ENCODE data around the gene CFDP1.

The CFDP1 gene

DNA sequence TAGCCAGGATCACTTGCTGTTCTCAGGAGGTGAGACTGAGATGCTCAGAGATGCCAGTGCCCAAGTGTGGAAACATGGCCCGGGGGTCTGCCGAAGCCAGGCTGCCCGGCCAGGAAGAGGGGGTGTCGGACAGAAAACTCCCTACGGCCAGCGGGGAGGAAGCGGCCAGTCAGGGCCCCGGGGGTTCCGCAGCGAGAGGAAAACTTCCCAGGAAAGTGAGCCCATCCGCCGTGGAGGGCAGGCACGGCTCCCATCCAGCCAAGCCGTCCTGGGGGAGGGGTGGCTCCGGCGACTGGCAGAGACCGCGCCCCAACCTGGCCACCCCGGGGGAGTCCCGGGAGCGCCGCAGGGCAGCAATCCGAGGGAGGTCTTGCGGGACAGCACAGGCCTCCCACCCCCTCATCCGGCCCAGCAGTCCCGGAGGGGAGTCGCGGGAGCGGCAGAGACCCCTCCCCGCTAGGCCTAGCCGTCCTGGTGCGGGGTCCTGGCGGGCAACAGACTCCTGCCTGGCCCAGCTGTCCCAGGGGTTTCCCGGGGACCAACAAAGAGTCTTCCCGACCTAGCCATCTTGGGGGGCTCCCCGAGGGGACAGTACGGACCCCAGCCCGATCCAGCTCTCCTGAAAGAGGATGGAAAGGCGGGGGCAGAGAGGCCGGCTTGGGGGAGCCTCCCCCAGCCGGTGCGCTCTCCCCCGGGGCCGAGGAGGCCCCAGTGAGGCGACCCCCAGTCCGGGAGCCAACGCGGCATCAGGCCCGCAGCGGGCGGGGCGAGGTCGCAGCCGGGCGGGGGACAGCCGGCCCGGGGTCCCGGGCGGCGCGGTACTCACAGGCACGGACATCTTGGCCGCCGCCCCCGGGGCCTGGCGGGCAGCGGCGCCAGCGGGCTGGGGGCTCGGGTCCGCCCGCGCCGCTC is 168.0 kb downstream of the CFDP1 start:
- no peak for DNase-seq (ENCODE audit: low read depth)

DNA sequence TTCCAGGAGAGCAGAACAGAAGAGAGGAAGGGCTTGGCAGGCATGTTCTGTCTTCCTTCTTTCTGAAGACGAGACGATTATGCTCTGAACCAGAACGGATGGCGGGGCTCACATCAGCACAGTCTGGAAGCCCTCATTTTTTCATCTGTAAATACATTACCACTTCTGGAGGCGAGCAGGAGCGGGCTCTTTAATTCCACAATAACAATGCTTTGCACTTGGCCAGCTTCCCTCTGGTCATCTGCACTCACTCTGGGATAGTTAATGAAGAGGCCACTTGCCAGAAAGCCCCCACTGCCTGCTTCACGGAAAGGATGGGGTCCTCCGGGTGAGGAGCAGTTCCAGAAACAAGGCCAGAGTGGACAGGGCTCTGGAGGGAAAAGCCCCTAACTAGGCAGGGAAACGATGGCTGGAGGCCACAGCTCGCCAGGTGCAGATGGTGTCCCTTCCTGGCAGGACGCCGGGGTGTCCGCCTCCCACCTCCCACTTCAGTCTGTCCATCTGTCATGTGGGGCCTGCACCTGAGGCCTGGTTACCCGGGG is 168.8 kb downstream of the CFDP1 start:
- DNase-seq (ENCODE audit: low read depth), result no peak

DNA sequence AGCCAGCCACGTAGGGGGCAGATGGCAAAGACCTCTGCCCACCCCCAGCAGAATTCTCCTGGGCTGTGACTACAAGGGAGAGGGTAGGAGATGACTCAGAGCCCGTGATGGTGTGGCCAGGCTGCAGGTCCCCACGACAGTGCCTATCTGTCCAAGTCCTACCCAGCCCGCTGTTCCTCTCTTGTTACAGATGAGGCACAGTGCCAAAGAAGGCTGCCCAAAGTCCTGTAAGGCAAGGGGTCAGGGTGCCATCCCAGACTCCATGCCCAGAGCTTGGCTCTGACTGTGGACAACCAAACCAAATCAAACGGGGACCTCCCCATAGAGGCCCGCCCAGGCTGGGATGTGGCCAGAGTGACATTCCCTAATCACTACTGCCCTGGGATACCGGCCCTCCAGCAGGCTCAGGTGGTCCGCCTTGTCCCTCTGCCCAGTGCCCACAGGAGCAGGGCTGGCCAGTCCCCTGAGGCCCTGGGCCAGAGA is 169.3 kb downstream of the CFDP1 start:
- DNase-seq (ENCODE audit: low read depth), result no peak

DNA sequence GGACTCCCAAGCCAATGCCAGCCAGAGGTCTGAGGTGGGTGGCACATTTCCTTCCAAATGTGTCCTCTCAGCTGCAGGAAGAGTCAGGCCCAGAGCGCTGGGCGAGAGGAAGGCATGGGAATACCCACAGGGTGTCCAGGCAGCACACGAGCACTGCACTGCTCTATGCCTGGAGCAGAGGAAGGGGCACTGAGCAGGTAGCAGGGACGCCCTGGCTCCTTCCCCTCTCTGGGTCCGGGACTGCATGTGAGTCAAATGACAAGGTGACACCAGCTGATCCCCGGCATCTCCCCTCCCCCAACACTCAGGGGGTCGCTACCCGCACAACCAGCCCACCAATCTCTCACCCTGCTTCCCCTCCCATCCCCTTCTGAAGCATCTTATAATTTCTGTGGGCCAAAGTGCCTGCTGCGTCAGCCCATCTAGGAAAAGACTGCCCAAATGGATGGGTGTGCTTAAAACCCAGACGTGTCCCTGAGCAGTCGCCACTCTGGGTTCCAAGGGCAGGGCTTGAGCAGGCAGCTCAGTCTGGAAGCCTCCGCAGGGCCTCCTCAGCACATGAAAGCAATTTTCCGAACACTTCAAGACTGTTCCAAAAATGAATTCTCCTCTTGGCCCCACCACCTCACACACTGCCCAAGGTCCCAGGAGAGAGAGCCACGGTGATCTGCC is 169.9 kb downstream of the CFDP1 start:
- DNase-seq (ENCODE audit: low read depth), result no peak

DNA sequence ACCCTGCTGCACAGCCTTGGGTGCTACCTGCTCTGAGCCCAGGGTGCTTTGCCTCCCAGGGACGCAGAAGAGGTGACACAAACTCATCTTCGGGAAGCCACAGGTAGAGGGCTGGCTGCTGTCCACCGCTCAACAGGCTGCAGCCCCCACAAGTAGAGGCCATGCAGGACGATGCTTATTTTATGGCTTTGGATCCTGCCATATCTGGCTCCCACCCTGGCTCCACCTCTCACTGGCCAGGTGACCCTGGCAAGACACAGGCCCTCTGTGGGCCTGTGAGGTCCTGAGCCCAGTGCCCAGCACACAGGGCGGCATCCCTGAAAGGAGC is 170.5 kb downstream of the CFDP1 start:
- DNase-seq (ENCODE audit: low read depth), result no peak

DNA sequence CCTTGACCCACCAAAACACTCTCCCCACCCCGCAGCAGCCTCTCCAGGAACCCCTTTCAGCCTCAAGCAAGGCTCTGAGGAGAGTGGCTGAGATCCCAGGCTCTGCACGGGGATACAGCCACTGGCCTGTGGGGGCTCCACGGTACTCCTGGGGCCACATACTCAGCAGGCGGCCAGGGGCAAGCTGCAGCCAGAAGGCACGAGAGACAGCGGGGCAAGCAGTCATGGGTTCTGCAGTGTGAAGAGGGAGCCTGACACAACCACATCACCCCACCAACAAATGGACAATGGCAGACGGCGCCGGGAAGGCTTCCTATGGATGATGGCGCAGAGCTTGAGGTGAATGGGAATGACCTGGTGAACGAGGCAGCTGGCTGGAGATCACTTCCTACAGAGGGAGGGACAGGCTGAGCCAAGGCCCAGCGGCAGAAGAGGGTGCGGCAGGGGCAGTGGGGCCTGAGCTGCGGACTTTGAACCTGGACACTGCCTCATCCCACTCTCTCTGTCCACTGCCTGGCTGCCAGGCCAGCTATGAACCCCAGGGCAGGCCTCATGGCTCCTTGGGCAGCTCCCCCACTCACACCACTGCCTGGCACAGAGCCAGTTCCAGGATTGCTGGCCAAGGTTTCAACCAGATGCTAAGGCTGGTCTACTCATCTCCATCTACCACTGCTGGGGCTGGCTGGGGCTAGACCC is 171.1 kb downstream of the CFDP1 start:
- no peak for DNase-seq (ENCODE audit: low read depth)

DNA sequence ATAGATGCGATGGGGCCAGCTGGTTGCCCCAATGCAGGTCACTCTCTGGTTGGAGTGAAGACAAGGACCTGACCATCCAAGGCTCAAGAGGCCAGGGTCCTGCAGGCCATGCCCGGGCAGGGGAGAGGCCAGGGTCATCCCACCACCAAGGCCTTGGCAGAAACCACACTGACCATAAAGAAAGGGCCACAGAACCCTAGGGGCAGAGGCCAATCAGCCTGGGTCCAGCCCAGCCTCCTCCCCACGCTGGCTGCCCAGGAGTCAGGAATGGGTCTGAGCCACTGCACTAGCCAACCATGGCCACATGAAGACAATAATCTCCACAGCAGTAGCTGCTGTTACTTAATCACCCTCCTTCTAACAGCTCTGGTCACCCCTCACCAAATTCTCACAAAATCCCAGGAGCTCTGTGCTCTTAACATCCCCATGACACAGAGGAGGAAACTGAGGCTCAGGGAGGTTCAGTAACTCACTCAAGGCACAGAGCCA is 171.7 kb downstream of the CFDP1 start:
- DNase-seq (ENCODE audit: low read depth), result no peak

DNA sequence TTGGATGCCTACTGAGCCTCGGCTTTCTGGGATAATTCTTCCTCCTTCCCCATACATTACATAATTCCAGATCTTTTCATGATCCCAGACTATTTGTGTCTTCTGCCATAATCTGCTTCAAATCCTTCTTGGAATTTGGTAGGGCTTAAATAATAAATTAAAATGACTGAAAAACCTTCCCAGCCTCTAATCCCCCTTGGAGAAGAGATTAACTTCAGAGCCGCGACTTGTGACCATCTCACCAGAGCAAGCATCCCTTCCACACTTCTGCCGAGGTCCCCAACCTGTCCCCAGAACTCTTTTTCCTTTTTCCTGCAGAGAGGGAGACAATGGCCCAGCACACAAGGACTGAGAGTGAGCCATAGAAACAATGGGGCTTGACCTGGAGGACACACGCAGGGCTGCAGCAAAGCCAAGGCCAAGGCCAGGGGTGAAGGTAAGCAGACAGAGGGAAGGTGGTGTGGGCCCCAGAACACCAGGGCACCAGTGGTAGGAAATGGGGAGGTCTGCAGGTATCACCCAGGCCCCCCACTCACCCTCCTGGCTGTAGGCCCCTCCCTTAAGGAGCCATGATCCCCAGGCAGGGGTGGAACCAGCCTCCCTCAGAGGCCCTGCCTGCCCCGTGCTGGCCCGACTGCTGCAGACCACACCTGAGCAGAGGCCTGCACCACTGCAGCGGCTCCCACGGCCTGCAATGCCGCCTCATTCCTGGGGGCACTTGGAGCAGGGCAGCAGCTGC is 172.3 kb downstream of the CFDP1 start:
- no peak for DNase-seq (ENCODE audit: low read depth)

DNA sequence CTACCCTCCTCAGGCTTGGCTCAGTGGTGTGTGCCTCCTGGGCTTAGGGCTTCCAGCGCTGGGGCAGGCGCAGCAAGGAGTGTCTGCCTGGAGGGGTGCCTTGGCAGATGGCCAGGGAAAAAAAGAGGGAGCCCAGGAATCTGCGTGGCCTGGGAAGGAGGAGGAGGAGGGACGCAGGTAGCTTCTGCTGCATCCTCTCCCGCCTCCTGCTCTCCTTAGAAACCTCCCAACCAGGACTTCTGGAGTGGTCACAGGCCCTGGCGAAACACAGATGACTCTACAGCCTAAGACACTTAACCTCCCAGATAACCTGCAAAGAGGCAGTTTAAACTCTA is 174.5 kb downstream of the CFDP1 start:
- DNase-seq (ENCODE audit: low read depth), result no peak

DNA sequence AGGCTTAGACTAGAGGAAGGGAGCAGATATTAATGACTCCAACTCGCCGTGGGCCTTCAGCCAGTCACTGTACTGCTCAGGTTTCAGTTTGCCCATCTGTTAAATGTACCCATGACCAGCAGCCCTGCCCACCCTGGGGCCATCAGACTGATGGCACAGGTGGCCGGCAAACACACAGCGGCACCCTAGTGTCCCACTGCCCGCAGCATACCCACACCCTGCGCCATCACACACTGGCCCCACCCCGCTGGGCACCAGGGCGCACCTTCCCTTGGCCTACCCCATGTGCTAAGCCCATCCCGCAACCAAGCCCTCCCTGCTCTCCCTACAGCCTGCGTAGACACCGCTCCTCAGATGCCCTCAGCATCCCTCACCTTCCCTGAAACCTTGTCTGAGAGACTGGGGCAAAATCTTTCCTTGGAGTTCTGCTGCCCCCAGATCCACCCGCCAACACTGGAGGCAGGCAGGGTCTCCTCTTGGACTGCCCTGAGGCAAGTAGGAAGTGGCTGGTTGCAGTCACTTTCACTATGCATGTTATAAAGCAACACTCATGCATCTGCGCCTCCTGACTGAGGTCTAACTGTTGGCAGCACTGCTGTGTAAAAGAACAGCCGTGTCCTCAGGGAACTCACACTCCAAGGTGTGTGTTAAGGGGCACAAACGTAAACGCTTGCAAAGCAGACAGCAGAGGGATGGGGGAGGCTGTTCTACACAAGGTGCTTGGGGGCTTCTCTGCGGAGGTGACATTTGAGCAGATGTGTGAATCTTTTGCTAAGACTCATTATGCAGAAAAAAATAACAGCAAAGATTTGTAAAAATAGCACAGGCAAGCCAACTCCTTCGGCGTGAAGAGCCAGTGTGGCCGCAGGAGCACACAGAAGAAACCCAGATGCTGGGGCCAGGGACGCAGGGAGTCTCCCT is 175.2 kb downstream of the CFDP1 start:
- no peak for DNase-seq (ENCODE audit: low read depth)

DNA sequence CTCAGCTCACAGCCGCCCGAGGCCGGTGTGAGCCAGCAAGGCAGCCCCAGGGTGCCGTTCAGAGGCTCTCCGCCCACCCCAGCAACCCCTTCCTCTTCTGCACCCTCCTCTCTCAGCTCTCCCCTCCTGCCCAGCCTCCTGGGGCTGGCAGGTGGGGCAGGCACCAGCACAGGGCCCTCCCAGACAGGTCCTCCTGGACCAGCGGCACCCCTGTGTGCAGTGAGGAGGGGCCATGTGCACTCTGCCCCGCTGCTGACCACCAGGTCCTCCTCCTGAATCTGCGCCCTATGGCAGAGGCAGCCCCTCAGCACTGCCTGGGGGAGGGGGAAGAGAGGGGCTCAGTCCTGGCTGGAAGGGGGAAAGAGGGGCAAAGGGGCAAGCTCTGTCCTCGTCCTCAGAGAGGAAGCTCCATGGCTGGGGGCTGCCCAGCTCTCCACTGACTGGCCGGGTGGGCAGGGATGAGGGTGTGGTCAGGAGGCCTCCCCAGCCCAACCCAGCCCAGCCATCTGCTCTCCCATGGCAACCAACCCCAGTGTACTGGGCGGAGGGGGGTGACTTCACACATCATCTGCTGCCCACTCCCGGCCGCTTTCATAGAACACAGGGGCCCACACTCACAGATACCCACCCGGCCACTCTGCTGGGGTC is 176.5 kb downstream of the CFDP1 start:
- no peak for DNase-seq (ENCODE audit: low read depth)

DNA sequence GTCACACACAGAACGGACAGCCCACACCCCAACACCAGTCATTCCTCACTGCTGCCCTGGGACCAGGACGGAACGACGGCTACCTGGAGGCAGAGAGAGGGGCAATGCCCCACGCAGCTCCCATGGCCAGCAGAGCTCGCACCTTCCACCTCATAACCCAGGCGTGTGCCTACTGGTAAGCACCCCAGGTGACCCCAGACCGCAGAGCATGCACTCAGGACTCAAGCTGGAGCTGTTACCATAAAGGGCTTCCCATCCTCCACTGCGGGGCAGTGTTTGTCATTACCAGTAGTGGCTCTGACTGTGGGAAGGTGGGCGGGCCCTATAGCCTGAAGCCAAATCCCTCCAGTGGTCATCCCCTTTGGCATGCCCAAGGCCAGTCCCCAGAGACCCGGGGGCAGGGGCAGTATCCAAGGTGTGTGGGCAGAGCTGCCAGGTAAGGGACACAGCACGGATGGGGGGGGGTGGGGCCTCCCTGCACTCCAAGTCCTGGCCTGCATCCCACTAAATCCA is 177.2 kb downstream of the CFDP1 start:
- no peak for DNase-seq (ENCODE audit: low read depth)

DNA sequence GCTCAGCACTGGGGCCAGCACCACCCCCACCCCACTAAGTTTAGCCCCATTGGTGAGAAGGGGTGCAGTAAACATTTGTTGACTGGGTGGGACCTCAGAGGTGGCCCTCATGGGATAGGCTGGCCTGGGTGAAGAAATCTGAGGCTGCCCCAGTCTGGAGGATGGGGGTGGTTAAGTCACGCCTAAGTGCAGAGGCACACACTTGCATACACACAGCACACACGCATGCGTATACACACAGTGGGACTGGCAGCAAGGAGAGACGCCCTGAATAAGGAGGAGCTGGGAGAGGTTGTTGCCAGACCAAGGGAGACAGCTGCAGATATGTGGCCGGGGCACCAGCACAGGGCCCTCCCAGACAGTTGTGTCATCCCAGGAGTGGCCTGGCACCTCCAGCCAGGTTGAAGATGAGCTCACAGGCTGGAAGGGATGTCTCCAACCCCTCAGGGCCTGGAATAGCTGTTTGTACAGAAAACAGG is 178.9 kb downstream of the CFDP1 start:
- DNase-seq (ENCODE audit: low read depth), result no peak

DNA sequence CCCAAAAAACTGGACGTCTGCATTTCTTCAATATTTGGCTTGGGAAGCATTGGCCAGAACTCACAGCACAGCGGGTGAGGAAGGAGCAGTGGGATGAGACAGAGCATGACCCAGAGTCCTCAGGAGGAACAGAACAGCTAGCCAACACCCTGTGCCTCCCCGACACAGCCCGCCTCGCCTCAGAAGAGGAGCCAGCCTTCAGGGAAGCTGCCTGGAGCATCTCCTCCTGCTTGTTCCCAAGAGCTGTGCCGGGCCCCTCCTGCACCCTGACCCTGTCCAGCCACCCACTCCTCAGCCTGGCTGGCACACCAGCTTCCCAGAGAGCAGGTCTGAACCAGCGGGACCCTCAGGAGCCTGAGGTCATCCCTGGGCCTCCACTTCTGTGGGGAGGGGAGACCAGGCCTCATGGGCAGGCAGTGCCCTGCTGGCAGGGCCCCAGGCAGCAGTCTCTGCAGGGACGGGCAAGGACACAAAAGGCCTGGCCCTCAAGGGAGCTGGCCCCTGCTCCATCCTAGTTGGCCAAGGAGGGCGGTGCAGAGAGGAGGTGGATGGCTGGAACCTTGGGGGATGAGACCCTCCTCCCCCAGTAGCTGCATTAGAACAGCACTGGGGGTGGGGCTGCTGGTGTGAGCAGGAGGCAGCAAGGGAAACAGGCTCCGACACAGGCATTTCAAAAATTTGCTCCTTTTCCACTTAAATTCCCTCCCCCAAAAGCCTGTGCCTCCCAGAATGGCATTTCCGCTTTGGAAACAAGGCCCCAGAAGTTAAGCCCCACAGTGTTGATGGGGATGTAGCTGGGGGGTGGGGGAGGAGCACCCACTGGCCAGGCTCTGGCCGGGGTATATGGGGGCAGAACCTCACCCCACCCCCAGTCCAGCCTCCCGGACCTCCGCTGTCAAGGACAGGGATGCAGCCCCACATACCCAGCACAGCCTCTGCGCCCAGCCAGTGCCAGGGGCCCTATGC is 180.1 kb downstream of the CFDP1 start:
- DNase-seq (ENCODE audit: low read depth), result no peak

DNA sequence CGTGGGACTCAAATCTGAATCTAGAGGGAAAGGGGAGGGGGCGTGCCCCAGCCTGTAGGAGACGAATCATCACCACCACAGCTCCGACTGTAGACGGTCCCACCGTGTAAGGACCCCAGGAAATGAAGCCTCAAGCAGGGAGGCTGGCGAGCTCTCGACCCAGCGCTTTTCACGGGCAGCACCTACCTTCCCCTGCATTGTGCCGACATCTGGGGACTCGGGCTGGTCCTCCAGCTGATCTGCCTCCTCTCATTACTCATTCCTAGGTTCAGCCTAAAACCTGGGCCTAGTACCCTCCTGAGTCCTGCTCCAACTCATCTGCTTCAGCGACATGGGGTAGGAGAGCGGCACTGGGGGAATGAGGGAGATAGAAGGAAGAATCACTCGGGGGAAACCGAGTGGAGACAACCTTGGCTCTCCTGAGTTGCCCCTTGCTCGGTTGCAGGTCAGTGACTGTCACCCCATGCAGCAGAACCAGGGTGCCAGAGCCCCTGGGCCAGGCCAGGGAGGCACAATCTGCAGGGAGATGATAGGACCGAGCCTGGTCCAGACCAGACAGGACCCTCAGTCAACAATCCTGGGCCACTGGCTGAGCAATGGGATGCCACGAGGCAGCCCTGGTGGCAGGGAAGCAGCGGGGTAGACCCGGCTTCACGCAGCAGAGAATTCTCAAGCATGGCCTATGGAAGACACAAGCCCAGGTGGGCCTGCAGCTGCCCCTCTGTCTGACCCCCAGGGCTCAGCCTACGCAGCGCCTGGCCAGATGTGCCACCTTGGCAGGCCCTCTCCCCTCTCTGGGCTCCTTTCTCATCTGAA is 181.0 kb downstream of the CFDP1 start:
- DNase-seq (ENCODE audit: low read depth), result no peak

DNA sequence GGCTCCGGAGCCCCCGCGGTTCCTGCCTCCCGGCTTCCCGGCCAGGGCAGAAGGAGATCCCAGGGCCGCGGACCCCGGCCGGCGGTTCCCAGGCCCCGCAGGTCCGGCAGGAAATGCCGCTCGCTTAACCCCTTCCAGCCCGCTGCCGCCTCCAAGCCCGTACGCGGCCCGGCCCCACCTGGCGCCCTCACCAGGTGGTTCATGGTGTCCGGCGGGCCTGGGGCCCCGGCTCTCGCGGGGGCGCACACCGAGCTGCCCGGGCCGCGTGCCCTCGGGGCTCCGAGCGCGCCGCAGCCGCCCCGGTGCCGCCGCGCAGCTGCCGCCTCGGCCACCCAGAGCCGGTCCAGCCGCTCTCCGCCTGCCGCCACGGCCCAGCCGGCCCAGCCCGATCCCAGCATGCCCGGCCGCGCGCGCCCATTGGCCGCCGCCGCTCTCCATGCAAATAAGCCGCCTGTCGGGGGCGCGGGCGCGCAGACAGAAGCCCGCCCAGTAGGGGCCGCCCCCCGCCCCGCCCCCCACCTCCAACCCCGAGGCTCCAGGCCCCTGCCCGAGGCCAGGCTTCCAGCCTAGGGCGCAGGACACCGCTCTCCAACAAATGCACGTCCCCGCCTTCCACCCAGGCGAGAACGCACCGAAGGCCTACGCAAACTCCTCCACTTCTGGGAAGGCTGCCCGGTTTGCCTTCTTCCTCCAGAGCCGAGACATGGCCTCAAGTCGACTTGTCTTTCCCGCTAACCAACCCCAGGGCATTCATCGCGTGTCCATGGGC is 181.8 kb downstream of the CFDP1 start, which contains the start of gene BCAR1:
Gene BCAR1 (minus strand): TSS at position 345 of the 769 bp plus-strand sequence. CDS start 142 bp downstream, at position 203.
- no peak for DNase-seq (ENCODE audit: low read depth)

DNA sequence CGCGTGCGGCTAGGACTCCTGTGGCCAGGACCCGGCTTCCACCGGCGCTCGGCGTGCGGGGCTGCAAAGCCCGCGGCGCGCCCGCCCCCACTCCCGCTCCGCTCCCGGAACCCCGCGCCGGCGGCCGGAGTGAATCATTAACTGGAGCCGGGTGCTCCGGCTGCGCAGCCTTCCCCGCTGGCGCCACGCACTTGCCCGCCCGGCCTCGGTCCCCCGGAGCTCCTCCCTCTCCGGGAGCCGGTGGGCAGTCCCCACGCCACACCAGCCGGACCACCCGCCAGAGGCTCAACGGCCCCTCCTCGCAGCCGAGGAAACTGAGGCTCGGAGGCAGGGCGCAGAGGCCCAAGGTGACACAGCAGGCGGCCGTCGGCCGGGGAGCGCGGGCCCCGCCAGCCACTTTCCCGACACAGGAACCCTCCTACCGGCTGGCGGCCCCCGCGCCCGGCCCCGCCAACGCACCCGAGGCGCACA is 182.5 kb downstream of the CFDP1 start:
- no peak for DNase-seq (ENCODE audit: low read depth)

Measured in CMK (cell line).